ENCODE measurements around the gene THOC1.

The THOC1 gene

DNA sequence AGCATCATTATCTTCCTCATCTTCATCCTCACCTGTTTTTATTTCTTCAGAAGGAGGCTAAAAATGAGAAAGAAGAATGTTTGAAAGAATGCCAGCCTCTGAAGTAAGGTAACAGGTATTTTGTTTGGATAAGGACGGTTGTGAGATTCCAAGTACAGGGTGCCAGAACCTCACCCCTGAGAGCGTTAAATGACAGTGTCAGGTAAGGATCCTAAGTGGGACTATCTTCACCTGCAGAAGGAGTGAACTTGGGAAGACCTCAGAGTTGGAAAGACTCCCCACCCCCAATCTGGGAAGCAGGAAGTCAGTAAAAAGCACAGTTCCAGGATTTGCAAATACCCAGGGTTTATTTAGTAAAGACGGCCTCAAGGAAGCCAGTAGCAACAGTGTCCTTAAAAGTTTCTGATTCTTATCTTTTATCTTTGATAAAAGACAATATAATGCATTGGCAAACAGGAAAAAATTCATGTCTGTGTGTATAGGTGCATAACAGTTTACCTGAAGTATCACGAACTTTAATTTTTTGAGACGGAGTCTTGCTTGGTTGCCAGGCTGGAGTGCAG, 52.3 kb downstream of the THOC1 start:
- DNase-seq (ENCODE audit: low read depth in 1 of 2, low spot score in 1 of 2): no peak

- no peak for DNase-seq (ENCODE audit: low read depth in 1 of 2, low spot score in 1 of 2)
These were observed 53.9 kb downstream of the THOC1 start for GRCh38 chr18:213966-214365.

DNA sequence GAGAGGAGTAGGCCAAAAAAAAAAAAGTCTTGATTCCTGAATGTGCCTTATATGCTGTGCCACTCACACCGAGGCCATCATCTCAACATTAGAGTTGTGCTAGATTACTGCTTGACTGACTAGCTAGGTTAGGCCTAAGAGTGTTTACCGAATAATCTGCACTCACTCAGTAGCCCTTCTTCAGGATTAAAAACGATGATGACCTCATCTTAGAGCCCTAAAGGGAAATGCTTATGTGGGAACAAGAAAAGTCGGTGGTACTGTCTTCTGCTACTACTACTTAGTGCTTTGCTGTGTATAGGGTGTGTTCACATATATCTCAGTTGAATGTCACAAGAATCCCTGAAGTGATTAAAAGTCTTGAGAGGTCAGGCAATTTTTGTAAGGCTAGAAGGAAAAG, 54.3 kb downstream of the THOC1 start:
- DNase-seq (ENCODE audit: low read depth in 1 of 2, low spot score in 1 of 2): no peak

GRCh38 chr18:212780-213179, 55.1 kb downstream of the THOC1 start:
- no peak for DNase-seq (ENCODE audit: low read depth in 1 of 2, low spot score in 1 of 2)

DNA sequence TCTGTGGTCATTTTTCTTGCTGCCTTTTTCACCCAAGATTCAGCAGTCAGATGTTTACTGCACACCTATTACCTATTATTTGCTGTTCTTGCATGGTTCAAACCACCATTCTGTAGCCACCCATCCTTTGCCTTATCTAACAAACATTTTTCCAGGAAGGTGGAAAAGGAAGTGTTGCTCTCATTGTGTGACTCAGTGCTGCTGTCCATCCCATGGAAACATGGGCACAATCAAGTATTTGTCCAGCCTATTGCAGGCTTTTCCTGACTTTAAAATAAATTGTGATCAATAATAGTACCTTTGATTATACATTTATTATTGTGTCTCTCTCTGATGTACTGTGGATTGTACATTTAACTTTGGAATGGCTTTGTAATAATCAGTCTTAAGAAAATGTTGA, 56.3 kb downstream of the THOC1 start:
- DNase-seq (ENCODE audit: low read depth in 1 of 2, low spot score in 1 of 2): no peak

- DNase-seq (ENCODE audit: low read depth in 1 of 2, low spot score in 1 of 2): no peak
These were observed 57.1 kb downstream of the THOC1 start for GRCh38 chr18:210733-211132.

- no peak for DNase-seq (ENCODE audit: low read depth in 1 of 2, low spot score in 1 of 2)
These were observed 57.8 kb downstream of the THOC1 start for GRCh38 chr18:210075-210474.

GRCh38 chr18:199768-200167, 68.1 kb downstream of the THOC1 start:
- DNase-seq (ENCODE audit: low read depth in 1 of 2, low spot score in 1 of 2): no peak

- DNase-seq (ENCODE audit: low read depth in 1 of 2, low spot score in 1 of 2): no peak
These were observed 68.6 kb downstream of the THOC1 start for GRCh38 chr18:199214-199613.

DNA sequence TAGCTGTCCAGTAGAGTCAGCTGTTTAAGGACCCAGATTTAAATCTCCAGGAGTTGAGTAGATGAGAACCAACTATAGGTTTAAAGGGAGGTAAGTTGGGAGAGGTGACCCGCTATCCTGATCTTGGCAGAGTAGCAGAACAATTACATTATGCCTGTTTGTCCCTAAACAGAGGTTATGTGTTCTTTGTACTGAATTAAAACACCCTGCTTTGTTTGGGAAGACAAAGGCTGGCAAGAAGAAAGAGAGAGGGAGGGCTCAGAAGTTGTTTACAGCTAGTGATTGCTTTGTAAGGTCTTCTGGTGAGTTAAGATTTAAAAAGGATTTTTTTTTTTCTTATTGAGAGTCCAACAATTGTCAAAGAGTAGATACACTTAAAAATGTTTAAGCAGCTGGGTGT, 72.2 kb downstream of the THOC1 start:
- no peak for DNase-seq (ENCODE audit: low read depth in 1 of 2, low spot score in 1 of 2)

DNA sequence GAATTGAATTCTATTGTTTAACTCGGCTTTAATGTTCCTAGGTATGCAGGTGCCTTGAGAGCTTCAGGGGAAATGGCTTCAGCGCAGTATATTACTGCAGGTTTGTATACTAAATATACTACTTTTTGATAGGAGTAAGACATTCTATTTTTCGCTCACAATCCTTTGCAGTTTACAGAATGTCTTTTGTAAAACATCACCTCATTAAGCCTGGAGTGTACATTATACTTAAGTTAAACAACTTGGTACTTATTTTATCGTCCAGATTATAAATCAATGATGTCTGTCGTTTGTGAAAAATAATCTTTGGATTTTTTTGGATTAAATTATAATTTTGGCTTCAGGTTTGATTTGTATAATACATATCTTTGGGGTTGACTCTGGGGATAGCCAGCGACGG, 75.0 kb downstream of the THOC1 start:
- no peak for DNase-seq (ENCODE audit: low read depth in 1 of 2, low spot score in 1 of 2)

DNA sequence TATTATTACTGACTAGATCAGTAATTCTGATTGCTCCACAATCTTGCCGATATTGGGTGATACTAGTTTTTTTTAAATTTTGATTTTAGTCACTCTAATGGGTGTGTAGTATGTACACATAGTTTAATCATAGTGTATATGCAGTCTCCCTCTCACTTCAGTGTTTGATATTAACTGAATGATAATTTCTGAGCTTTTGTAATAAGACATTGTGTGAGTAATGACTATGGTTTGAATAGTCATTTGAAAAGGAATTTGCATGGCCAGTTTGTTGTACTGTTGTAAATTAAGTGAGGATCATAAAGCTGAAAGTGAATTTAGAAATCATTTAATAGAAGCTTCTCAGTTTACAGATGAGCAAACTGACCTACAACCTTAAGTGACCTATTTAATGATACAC, 76.1 kb downstream of the THOC1 start:
- no peak for DNase-seq (ENCODE audit: low read depth in 1 of 2, low spot score in 1 of 2)

DNA sequence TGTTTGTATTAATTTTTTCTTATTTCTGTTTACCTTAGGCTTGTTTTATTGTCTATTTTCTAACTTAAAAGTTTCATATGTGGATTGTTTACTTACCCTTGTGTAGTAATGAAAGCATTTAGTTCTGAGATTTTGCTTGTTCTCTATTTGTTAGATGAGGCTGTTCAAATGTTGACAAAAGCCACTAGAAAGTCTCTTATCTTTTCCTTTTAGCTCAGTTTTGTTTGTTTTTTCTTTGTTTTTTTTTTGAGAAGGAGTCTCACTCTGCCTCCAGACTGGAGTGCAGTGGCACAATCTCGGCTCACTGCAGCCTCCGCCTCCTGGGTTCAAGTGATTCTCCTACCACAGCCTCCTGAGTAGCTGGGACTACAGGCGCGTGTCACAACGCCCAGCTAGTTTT, 78.6 kb downstream of the THOC1 start:
- DNase-seq (ENCODE audit: low read depth in 1 of 2, low spot score in 1 of 2): no peak

DNA sequence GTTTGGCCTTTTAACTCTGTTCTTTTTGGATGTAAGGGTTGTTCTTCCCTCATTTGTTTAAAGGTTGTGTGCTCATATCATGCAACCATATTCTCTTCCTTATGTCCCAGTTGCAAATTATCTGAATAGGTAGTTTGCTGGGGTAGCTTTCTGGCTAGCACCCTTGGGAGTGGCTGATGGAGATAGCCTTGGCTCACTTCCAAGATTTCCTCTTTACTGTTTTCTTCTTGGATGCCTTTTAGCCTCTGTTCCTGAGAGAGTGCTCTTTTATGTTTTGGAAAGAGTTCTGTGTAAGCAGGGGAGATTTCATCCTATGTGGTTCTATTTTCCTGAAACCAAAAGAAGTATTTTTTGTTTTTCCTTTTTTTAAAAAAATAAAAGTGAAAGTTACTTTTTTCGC, 84.1 kb downstream of the THOC1 start:
- no peak for DNase-seq (ENCODE audit: low read depth in 1 of 2, low spot score in 1 of 2)

GRCh38 chr18:181711-182110, 86.1 kb downstream of the THOC1 start:
- DNase-seq (ENCODE audit: low read depth in 1 of 2, low spot score in 1 of 2): no peak

DNA sequence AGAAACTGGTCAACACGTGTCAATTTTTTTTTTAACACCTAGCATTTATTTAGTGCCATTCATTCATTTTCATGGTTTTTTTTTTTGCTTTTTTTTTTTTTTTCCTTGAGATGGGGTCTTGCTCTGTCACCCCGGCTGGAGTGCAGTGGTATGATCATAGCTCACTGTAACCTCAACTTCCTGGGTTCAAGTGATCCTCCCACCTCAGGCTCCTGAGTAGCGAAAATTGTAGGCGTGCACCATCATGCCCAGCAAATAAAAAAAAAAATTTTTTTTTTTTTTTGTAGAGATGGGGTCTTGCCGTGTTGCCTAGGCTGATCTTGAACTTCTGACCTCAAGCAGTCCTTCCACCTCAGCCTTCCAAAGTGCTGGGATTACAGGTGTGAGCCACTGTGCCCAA, 88.3 kb downstream of the THOC1 start:
- DNase-seq (ENCODE audit: low read depth in 1 of 2, low spot score in 1 of 2): no peak

GRCh38 chr18:172361-172760, 95.5 kb downstream of the THOC1 start:
- DNase-seq (ENCODE audit: low read depth in 1 of 2, low spot score in 1 of 2): no peak
